Esophagus squamous epithelium (tissue), 4 donors: ENCODE results near the gene UNK.
"Not testable (repeated sequence)": the region's sequence is repeated elsewhere in the genome, so short reads cannot be mapped to it uniquely, and the experiment has no call there.

Source experiments
- CTCF ChIP-seq, 6 experiments: fragments of 450-650 bp in 4 of 6; fragments of 200-600 bp in 2 of 6; sonication (generic) in 2 of 6; IDR thresholded peaks; one replicate each; pipeline ENCODE4 v1.5.1; 2016 to 2019; ENCODE audit warnings: antibody characterized with exemption in 6 of 6, mild to moderate bottlenecking in 4 of 6, moderate library complexity in 4 of 6
- POLR2A ChIP-seq, 4 donors: fragments of 450-650 bp; IDR thresholded peaks; one replicate each; pipeline ENCODE4 v1.6.1; 2017; ENCODE audit warnings: antibody characterized with exemption in 4 of 4, mild to moderate bottlenecking in 4 of 4, moderate library complexity in 3 of 4

DNA sequence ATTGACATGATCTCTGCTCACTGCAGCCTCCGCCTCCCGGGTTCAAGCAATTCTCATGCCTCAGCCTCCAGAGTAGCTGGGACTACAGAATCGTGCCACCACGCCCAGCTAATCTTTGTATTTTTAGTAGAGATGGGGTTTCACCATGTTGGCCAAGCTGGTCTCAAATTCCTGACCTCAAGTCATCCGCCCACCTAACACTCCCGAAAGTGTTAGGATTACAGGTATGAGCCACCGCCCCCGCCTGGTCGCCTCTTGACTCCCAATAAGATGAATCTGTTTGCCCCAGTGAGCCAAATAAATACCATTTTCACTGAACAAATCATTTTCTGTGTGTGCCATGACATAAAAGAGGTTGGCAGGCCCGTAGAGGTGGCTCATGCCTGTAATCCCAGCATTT is 74.8 kb downstream of the UNK start:
- not testable (repeated sequence) for TF ChIP-seq CTCF, POLR2A (IDR thresholded peaks at IDR 0.05)
